GM12878 (cell line): Measurements from ENCODE around the gene BCKDK.

ENCODE experiments used
- NFIC ChIP-seq: IDR thresholded peaks from 2 replicates; pipeline ENCODE4 v1.6.1; 2012; ENCODE audit warnings: low read depth, mild to moderate bottlenecking, inconsistent platforms, low read length, moderate library complexity
- SMC3 ChIP-seq: IDR thresholded peaks from 2 replicates; pipeline ENCODE4 v1.6.1; 2011; ENCODE audit warnings: low read length, improper control_type of control experiment, borderline replicate concordance

DNA sequence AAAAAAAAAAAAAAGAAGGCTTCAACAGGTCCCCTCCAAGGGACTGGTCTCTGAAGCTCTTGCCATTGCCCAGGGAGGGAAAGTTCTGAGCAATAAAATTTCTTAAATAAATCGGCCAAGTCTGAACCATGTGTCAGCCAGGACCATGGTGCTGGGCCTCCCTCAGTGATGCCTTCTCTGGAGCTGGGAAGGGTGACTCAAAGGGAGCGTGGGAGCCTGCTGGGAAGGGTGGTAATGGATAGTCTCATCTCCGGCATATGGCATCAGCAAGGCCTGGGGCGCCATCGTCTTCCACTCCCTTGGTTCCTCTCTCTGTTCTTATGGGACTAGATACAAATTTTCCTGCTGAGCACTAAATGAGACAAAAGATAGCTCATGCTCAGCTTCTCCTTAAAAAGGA is 15.9 kb upstream of the BCKDK start:
- no peak for TF ChIP-seq NFIC
- no peak for TF ChIP-seq SMC3
